Measurements from ENCODE around the gene JUNB.

JUNB gene

GRCh38 chr19:12791345-12792050 is at the start of gene JUNB:
JUNB (plus strand) TSS chr19:12791486; CDS start chr19:12791772, 286 bp downstream.
- TF ChIP-seq CTCF (conservative IDR thresholded peaks at IDR 0.05; ENCODE audit: low read length), result no peak
- DNase-seq (ENCODE audit: low read depth), result peak; percentile 98

GRCh38 chr19:12745166-12745897 is 46.0 kb upstream of the JUNB start:
- no peak for TF ChIP-seq CTCF (conservative IDR thresholded peaks at IDR 0.05; ENCODE audit: low read length)
- H3K4me3 ChIP-seq (ENCODE audit: low read length), result no peak overlapping the region
- DNase-seq (ENCODE audit: low read depth), result no peak

More at GRCh38 chr19:12791345-12792050, at the start of gene JUNB:
- H3K4me3 ChIP-seq (ENCODE audit: low read length), result peak within 1 kb of the TSS; percentile 99

GRCh38 chr19:12748489-12748888 is 42.8 kb upstream of the JUNB start:
- no peak for DNase-seq (ENCODE audit: low read depth)
- no peak for TF ChIP-seq CTCF (conservative IDR thresholded peaks at IDR 0.05; ENCODE audit: low read length)
- no peak overlapping the region for H3K4me3 ChIP-seq (ENCODE audit: low read length)

- no peak for TF ChIP-seq CTCF (conservative IDR thresholded peaks at IDR 0.05; ENCODE audit: low read length)
- DNase-seq (ENCODE audit: low read depth), result no peak
- no peak overlapping the region for H3K4me3 ChIP-seq (ENCODE audit: low read length)
Measured at GRCh38 chr19:12749938-12750521, 41.3 kb upstream of the JUNB start.

GRCh38 chr19:12750851-12751250 is 40.4 kb upstream of the JUNB start:
- DNase-seq (ENCODE audit: low read depth), result no peak
- no peak overlapping the region for H3K4me3 ChIP-seq (ENCODE audit: low read length)
- TF ChIP-seq CTCF (conservative IDR thresholded peaks at IDR 0.05; ENCODE audit: low read length), result no peak

- no peak for DNase-seq (ENCODE audit: low read depth)
- no peak for TF ChIP-seq CTCF (conservative IDR thresholded peaks at IDR 0.05; ENCODE audit: low read length)
- no peak within 1 kb of the TSS for H3K4me3 ChIP-seq (ENCODE audit: low read length)
Measured at GRCh38 chr19:12751635-12752034, 39.7 kb upstream of the JUNB start, which contains the start of gene BEST2. BEST2 (plus strand) TSS chr19:12751791; CDS start chr19:12752593, 802 bp downstream.
